ENCODE results near the gene SCAMP5.

SCAMP5 gene

GRCh38 chr15:74978077-74978476, 17.3 kb upstream of the SCAMP5 start:
- no peak for DNase-seq

- no peak for DNase-seq
Observed at GRCh38 chr15:74978503-74978902, 16.9 kb upstream of the SCAMP5 start.

DNA sequence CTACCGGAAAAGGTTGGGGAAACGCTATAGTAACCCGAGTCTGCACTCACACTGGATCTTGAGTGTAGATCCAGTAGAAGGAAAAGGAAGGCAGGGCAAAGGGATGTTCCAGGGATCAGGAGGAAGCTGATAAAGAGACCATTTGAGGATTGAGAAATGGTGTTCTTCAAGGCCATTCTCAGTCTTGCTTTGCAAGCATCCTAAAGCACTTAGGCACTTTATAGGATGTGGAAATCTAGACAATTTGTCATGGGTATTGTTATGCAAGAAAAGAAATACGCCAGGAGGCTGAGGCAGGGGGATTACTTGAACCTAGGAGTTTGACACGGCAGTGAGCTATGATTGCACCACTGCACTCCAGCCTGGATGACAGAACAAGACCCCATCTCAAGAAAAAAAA, 13.2 kb upstream of the SCAMP5 start:
- DNase-seq, result no peak

DNA sequence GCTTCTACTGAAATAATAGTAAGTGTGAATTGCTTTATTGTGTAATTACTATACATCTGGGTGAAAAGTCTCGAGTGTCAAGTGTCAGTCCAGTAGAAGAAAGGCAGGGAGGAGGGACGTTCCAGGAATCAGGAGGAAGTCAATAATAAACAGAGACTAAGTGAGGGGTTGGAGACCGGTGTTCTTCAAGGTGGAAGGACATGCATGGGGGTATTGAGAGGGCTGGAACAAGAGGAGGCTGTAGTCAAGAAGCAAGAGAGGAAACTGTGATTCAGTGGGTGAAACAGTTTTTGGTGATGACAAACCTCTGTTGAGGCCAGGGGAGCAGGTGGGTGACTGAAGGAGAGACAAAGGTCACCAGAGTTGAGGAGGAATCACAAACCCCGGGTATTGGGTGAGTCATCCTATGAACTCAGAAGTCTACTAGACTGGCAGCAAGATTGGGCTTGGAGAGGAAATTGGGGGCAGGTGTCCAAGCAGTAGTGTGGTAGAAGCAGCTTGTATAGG, 11.6 kb upstream of the SCAMP5 start:
- no peak for DNase-seq

DNA sequence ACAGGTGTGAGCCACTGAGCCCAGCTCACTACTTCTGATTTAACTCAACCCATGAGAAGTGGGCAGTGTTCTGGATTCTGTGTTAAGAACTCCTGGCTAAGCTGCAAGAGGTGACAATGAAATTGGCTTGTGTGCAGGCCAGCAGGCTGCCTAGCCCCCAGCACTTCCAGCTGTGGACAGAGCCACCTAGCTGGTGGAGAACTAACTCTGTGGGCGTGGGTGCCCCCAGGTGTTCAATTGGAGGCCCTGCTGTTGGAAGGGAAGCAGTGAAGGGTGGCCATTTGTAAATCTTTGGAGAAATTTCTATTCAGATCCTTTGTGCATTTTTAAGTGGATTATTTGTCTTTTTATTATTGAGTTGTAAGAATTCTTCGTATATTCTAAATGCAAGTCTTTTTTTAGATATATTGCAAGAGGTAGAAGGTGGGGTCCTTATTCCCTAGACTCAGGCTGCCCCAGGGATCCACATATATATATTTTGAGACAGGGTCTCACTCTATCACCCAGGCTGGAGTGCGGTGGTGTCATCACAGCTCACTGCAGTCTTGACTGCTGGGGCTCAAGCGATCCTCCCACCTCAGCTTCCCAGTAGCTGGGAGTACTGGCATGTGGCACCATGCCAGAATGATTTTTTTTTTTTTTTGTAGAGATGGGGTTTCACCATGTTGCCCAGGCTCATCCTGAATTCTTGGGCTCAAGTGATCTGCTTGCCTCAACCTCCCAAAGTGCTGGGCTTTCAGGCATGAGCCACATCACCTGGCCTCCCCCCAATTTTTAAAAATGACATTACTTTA, 7.2 kb upstream of the SCAMP5 start:
- peak; percentile 41 for DNase-seq

- no peak for DNase-seq
Observed at GRCh38 chr15:74989527-74989926, 5.8 kb upstream of the SCAMP5 start.

DNA sequence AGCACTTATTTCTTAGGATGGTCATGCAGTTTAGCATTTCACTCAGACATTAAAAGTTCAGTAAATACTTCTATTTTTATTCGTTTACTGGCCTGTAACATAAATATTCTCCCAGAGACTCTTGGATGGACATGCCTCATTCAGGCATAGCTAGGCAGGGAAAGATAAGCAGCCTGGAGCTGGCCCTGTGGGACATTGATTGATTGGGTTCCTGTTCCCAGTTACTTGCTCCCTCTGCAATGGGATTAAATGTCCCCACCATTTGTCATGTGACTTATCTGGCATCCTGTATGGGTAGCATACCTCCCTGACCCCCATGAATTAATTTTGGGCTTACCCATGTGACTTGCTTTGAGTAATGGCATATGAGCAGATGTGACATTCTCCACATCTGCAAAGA, 2.7 kb upstream of the SCAMP5 start:
- DNase-seq, result no peak

DNA sequence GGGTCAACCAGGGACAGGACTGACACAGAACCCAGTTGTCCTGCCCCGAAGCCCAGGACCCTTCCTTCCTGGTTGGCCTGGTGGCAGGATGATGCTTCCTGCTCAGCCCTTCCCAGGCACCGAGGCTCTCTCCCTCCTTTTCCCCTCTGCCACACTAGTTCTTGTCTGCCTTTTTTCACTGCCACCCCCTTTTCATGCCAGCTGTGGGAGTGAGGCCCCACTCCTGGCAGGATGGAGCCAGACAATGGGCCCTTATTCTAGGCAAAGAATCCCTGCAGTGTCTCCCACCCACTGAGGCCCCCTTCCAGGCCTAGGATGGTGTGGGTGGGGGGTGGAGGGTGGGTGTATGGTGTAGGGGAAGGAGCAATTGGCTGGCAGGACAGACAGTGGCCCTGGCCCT, 1.1 kb upstream of the SCAMP5 start:
- DNase-seq, result no peak

GRCh38 chr15:74994685-74995084, 678 bp upstream of the SCAMP5 start:
- no peak for DNase-seq

DNA sequence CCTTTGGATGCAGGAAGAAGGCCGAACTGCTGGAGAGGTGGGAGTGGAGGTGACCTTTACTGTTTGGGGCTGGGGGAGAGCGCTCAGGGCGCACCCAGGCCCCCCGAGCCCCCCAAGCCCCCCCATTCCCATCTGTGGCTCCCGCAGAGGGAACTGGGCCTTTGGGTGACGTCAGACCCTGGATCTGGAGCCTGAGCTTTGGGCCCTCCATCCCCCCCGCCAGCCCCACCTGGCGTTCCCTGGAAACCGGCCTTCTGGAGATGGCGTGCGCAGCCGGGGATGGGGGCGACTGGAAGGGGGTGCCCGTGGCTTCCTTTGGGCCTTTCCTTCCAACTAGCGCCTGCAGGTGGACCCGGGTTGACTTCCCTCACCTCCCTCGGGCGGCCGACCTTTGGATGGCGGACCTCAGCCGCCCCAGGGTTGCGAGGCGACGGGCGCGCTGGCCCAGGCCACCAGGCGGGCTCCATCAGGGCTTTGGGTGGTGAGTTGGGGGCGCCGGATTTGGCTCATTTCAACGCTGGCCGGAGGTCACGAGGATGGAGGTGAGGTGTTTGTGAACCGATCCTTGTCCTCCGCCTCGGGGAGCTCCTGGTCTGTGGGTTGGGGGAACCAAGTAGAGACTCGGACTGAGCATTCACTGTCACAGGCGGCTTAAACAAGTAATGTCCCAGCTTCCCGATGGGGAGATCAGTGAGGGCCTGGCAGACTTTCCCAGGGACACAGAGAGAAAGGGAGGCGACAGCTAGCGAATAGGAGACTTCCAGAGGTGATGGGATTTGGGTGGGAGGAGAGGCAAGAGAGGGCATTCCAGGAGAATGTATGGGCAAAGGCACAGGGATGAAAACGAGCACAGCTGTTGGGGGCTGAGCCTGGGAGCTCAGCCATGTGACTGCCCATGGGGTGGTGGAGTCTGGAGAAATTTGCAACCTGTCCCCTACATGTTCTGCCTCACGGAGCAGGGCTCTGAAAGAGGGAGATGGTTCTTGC, 709 bp downstream of the SCAMP5 start:
- DNase-seq, result peak; percentile 32

DNA sequence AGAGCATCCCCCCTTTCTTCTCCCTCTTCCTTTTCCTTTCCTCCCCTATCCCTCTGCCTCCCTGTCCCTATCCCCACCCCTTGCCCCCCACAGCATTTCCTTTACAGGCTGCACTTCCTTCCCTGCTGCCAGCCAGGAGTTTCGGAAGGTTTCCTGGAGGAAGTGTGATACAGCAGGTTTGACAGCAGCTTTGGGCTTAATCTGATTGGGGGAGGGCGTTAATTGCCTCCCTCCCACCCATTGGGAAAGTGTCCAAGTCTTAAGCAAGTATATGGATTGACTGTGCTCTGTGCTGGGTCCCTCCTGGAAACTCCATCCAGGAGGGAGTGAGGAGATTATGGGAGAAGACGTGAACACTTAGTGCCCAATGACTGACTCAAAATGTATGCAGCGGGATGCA, 1.8 kb downstream of the SCAMP5 start:
- DNase-seq, result no peak

DNA sequence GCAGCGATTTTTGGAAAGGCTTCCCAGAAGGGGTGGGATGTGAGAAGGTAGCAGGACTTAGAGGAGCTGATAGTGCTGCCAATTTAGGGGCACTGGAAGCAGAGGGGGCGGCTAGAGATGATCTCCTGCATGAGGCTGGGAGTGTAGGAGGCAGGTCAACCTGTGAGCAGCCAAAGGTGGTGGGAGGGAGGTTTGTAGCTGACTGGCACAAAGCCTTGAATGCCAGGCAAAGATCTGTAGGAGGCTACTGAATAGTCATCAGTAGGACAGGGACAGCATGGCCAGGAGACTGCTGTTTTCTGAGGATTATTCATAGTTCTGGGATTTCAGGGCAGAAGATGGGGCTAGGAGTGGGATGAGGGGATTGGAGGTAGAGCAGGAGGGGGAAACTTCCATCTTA, 2.2 kb downstream of the SCAMP5 start:
- no peak for DNase-seq

GRCh38 chr15:75001310-75001709, 5.9 kb downstream of the SCAMP5 start:
- no peak for DNase-seq

DNA sequence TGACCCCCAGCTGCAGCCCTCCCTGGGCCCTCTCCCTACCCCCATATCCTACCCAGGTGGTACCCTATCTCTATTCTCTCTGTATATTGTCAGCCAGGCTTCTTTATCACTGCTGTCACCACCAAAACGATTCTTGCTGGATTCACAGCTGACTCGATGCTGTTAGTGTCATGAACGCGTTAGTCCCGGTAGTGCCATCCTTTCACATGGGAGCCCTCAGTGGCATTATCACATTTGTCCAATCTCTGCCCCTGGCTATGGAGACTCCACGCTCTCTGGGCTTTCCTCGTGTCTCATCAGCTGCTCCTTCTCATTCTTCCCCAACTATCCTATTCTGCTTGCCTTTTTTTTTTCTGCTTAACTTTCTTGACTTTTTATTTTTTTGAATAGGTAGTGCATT, 7.0 kb downstream of the SCAMP5 start:
- DNase-seq, result no peak

DNA sequence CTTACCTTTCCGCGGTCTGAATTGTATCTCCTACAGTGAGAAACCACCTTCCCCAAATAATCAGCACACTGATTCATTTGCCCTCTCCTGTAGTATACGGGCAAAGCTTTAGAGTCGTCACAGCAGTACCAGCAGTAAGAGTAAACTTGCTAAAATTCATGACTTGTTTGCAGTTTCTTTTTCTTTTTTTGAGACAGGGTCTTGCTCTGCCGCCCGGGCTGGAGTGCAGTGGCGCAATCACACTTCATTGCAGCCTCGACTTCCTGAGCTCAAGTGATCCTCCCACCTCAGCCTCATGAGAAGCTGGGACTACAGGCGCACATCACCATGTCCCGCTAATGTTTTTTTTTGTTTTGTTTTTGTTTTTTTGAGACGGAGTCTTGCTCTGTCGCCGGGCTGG, 11.9 kb downstream of the SCAMP5 start:
- no peak for DNase-seq

GRCh38 chr15:75008221-75008625, 12.9 kb downstream of the SCAMP5 start:
- no peak for DNase-seq

- DNase-seq, result no peak
Observed at GRCh38 chr15:75008629-75009326, 13.4 kb downstream of the SCAMP5 start.

DNA sequence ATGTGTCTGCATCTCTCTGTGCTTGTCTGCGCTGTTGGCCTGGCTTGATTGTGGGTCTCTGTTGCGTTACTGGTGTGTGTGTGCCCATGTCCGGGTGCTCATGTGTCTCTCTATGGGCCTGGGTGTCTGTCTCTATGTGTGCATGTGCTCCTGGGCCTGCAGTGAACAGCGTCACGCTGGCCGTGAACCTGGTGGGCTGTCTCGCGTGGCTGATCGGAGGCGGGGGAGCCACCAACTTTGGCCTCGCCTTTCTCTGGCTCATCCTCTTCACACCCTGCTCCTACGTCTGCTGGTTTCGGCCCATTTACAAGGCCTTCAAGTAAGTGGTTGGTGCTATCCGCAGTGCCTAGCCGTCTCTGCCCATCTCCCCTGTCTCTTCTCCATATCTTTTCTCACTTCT, 21.1 kb downstream of the SCAMP5 start:
- no peak for DNase-seq

GRCh38 chr15:75019916-75020315, 24.6 kb downstream of the SCAMP5 start:
- DNase-seq, result no peak

DNA sequence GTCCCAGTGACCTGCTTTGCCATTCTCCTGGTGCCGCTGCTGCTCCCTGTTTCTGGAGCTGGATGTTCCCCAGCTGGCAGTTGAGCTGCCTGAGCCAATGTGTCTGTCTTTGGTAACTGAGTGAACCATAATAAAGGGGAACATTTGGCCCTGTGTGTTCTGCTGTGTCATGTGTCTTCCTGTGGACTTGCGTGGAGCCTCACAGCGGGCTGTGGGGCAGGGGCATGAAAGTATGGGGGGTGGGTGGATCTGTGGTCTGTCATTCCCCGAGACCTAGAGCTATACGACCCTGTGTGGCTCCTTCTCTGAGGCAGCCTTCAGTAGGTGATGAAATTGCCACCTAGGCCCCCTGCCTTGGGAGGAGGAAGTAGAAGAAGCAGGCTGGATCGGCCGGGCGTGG, 26.0 kb downstream of the SCAMP5 start:
- no peak for DNase-seq

GRCh38 chr15:75022783-75023180, 27.4 kb downstream of the SCAMP5 start:
- no peak for DNase-seq

GRCh38 chr15:75023181-75023871, 28.0 kb downstream of the SCAMP5 start, which contains the start of gene PPCDC:
Gene PPCDC (plus strand): TSS chr15:75023590. CDS start chr15:75028319, 4,729 bp downstream.
- DNase-seq, result peak; percentile 81

All from NCI-H1417 treated with DMSO at 0.1 percent for 48 hours (cell line).